ENCODE measurements around the gene TMEM272. TPM values are rescaled to one million over a fixed set of nuclear protein-coding genes. Genes with fewer than 3 reads are reported as not detected.

Gene TMEM272
- total RNA-seq, 3 donors from 2014 or later: under 0.01 to 0.16 TPM; not detected in 1

DNA sequence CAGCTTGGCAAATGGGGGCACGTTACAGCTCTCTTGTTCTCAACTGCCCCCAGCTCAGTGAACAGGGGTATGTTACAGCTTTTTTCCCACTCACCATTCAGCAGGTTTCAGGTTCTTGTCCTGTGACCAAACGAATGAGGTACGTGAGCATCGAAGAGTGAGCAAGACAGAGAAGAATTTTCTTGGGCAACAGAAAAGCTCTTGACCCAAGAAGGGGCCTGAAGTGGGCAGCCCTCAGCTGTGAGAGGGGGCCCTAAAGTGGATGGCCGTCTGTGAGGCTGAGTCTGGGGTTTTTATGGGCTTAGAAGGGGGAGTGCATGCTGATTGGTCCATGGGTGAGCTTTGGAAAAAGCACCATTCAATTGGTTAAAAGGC lies 38.2 kb upstream of the TMEM272 start:
- TF ChIP-seq, protein P1, sequence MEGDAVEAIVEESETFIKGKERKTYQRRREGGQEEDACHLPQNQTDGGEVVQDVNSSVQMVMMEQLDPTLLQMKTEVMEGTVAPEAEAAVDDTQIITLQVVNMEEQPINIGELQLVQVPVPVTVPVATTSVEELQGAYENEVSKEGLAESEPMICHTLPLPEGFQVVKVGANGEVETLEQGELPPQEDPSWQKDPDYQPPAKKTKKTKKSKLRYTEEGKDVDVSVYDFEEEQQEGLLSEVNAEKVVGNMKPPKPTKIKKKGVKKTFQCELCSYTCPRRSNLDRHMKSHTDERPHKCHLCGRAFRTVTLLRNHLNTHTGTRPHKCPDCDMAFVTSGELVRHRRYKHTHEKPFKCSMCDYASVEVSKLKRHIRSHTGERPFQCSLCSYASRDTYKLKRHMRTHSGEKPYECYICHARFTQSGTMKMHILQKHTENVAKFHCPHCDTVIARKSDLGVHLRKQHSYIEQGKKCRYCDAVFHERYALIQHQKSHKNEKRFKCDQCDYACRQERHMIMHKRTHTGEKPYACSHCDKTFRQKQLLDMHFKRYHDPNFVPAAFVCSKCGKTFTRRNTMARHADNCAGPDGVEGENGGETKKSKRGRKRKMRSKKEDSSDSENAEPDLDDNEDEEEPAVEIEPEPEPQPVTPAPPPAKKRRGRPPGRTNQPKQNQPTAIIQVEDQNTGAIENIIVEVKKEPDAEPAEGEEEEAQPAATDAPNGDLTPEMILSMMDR (IDR thresholded peaks at IDR 0.05): no peak
- TF ChIP-seq POLR2A (IDR thresholded peaks at IDR 0.05) (no peak), POLR2AphosphoS5 (IDR thresholded peaks at IDR 0.05) (no peak)
- H3K27me3 ChIP-seq: no peaks in the 10 kb centered on the region
- H3K4me3 ChIP-seq: no peak overlapping the region
- H3K4me1 ChIP-seq: no peaks in the 10 kb centered on the region
- no peaks in the 10 kb centered on the region for H3K36me3 ChIP-seq
- H3K9me3 ChIP-seq: no peaks in the 10 kb centered on the region
- no peak for DNase-seq (ENCODE audit: low spot score in 2 of 2)
- intact Hi-C loops (cut with DNase I; ENCODE audit: low total_unique reads): no loop called here
- H3K27ac ChIP-seq: no peak overlapping the region

DNA sequence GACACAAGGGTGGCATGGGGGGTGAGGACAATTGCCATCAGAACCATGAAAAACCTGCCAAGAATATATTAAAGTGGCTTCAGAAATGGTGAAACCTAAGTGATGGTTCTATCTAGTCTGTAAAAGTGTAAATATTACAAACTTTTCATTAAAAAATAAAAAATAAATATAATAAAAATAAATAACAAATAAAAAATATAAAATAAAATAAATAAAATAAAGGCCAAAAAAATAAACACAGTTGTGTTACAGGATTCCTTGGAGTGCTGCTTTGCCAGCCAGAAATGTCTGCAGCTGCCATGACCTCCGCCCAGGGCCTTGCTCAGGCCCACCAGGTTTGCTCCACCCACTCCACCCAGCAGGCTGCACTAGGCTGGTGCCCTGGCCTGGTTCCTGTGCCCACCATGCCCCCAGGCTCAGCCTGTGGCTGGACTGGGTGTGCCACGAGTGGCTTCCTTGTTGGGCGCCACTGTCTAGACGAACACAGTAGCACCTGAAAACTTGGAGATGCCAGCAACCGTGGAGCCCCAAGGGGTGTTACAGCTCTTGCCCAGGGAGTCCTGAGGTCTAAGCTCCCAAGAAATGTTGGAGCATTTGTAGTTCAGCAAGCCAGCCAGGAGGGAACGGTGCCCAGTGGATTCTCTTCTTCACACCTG lies 37.7 kb upstream of the TMEM272 start:
- TF ChIP-seq POLR2AphosphoS5 (IDR thresholded peaks at IDR 0.05) (no peak), POLR2A (IDR thresholded peaks at IDR 0.05) (no peak)
- TF ChIP-seq, protein P1 (IDR thresholded peaks at IDR 0.05): no peak
- H3K36me3 ChIP-seq: no peaks in the 10 kb centered on the region
- H3K27ac ChIP-seq: no peak overlapping the region
- no peaks in the 10 kb centered on the region for H3K27me3 ChIP-seq
- H3K4me3 ChIP-seq: no peak overlapping the region
- no peaks in the 10 kb centered on the region for H3K4me1 ChIP-seq
- intact Hi-C loops (cut with DNase I; ENCODE audit: low total_unique reads): no loop called here
- H3K9me3 ChIP-seq: no peaks in the 10 kb centered on the region
- DNase-seq (ENCODE audit: low spot score in 2 of 2): no peak

DNA sequence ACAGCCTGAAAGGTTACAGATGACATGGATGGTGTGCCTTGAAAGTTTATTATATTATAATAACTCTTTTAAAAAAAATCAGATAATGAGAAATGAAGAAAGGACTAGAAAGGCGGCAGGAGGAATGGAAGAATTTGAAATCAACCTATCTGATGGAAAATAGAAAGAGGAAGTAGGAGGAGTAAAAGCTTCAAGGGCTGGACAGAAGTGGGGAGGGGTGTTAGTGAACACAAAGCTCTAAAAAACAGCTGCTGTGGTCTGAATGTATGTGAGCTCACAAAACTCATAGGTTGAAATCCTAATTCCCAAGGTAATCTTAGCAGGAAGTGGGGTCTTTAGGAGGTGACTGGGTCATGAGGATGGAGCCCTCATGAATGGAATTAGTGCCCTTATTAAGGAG lies 36.3 kb upstream of the TMEM272 start:
- intact Hi-C loops (cut with DNase I; ENCODE audit: low total_unique reads): no loop called here
- TF ChIP-seq POLR2AphosphoS5 (IDR thresholded peaks at IDR 0.05): no peak
- TF ChIP-seq POLR2A (IDR thresholded peaks at IDR 0.05): no peak
- TF ChIP-seq, protein P1 (IDR thresholded peaks at IDR 0.05): no peak
- H3K4me3 ChIP-seq: no peak overlapping the region
- H3K36me3 ChIP-seq: no peaks in the 10 kb centered on the region
- H3K4me1 ChIP-seq: no peaks in the 10 kb centered on the region
- H3K27me3 ChIP-seq: no peaks in the 10 kb centered on the region
- no peaks in the 10 kb centered on the region for H3K9me3 ChIP-seq
- no peak for DNase-seq (ENCODE audit: low spot score in 2 of 2)
- no peak overlapping the region for H3K27ac ChIP-seq

DNA sequence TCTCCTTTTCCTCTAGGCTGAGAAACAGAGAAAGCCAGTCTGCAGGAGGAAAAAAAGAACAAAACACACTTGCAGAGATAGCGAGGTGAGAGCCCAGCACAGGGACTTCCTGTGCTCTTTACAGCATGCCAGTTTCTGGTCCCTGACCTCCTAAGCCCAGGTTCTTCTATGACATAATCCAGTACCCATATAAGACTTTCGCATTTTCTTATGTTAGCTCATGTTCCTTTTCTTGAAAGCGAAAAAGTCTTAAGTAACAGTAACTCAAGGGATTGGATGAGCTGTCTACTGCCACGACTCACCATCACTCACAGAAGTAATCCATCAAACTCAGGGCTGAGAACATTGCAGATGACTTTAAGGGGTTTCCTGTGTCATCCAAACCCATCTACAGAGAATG lies 34.2 kb upstream of the TMEM272 start:
- no peaks in the 10 kb centered on the region for H3K36me3 ChIP-seq
- intact Hi-C loops (cut with DNase I; ENCODE audit: low total_unique reads): no loop called here
- no peaks in the 10 kb centered on the region for H3K9me3 ChIP-seq
- TF ChIP-seq POLR2A (IDR thresholded peaks at IDR 0.05) (no peak), POLR2AphosphoS5 (IDR thresholded peaks at IDR 0.05) (no peak)
- TF ChIP-seq, protein P1 (IDR thresholded peaks at IDR 0.05): no peak
- no peaks in the 10 kb centered on the region for H3K27me3 ChIP-seq
- no peak for DNase-seq (ENCODE audit: low spot score in 2 of 2)
- no peak overlapping the region for H3K27ac ChIP-seq
- no peak overlapping the region for H3K4me3 ChIP-seq
- no peaks in the 10 kb centered on the region for H3K4me1 ChIP-seq

DNA sequence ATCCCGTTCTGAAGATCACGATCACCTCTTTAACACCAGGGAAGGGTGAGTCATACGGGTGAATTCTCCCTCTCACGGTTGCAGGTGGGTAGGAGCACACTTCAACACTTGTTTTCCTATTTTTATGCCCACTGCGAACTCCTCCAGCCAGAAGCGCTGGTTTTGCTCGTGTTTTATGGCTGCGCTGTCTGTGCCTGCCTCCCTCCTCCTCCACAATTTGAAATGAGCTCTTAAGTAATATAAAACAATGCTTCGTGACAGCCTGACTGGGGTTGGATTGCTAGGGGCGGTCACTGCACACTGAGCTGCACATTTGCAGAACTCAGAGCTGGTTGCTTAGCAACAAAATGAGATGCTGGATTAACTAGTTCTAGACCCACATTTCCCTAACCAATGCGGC lies 29.7 kb upstream of the TMEM272 start:
- no peaks in the 10 kb centered on the region for H3K36me3 ChIP-seq
- no peaks in the 10 kb centered on the region for H3K4me1 ChIP-seq
- no peaks in the 10 kb centered on the region for H3K27me3 ChIP-seq
- intact Hi-C loops (cut with DNase I; ENCODE audit: low total_unique reads): no loop called here
- no peak overlapping the region for H3K4me3 ChIP-seq
- H3K27ac ChIP-seq: no peak overlapping the region
- TF ChIP-seq, protein P1 (IDR thresholded peaks at IDR 0.05): no peak
- TF ChIP-seq POLR2A (IDR thresholded peaks at IDR 0.05) (no peak), POLR2AphosphoS5 (IDR thresholded peaks at IDR 0.05) (no peak)
- H3K9me3 ChIP-seq: no peaks in the 10 kb centered on the region
- DNase-seq (ENCODE audit: low spot score in 2 of 2): no peak

All from breast epithelium (tissue), 4 donors.